Pulmonary artery endothelial cell (primary cell): ENCODE measurements around the gene C1QBP. TPM values are rescaled to one million over a fixed set of nuclear protein-coding genes. Genes with fewer than 3 reads are reported as not detected.

Experiments
- total RNA-seq: library from RNA; depleted of rRNA; stranded (reverse); fragments of >200 nt; gene quantifications from 2 replicates; pipeline ENCODE4 v1.2.3, GENCODE V29; 2014

C1QBP gene
- total RNA-seq, 1 donor from 2014 or later: 349 TPM

Other genes starting within 250 kb of the C1QBP start
- 2.0 and 4.9 TPM in 2 replicates for gene ZNF594, start 247.3 kb downstream of the C1QBP start, total RNA-seq
- not detected in 2 replicates for gene SCIMP, start 204.3 kb downstream of the C1QBP start, total RNA-seq
- gene RABEP1, start 156.9 kb downstream of the C1QBP start, total RNA-seq: 48.4 and 53.3 TPM in 2 replicates
- 124 and 174 TPM in 2 replicates for gene NUP88, start 19.5 kb downstream of the C1QBP start, total RNA-seq
- 38.2 and 48.4 TPM in 2 replicates for gene RPAIN, start 19.0 kb downstream of the C1QBP start, total RNA-seq
- gene DHX33, start 29.8 kb upstream of the C1QBP start, total RNA-seq: 15.8 and 18.5 TPM in 2 replicates
- 25.7 and 41.2 TPM in 2 replicates for gene DERL2, start 47.0 kb upstream of the C1QBP start, total RNA-seq
- 17.6 and 30.4 TPM in 2 replicates for gene MIS12, start 47.4 kb upstream of the C1QBP start, total RNA-seq
- 22.2 and 22.8 TPM in 2 replicates for gene NLRP1, start 145.4 kb upstream of the C1QBP start, total RNA-seq